H9 (cell line): ENCODE data around the gene TMPRSS3. TPM values are rescaled to one million over a fixed set of nuclear protein-coding genes. Genes with fewer than 3 reads are reported as not detected.

Source experiments
- DNase-seq: peaks from one replicate; pipeline ENCODE4 v3.0.0-alpha.2; 2017
- H2AFZ ChIP-seq: one replicate; pipeline ENCODE4 v1.6.1; 2013; ENCODE audit warnings: mild to moderate bottlenecking, low read length, control low read depth, moderate library complexity
- H2AK5ac ChIP-seq: 2 replicates; pipeline ENCODE4 v1.6.1; 2013; ENCODE audit warnings: low read length, control low read depth, mixed read lengths; ENCODE audit not compliant: insufficient read length
- H2BK120ac ChIP-seq: one replicate; pipeline ENCODE4 v1.6.1; 2013; ENCODE audit warnings: low read depth, mild to moderate bottlenecking, low read length, control low read depth, inconsistent platforms; ENCODE audit not compliant: poor library complexity, severe bottlenecking
- H2BK12ac ChIP-seq: 2 replicates; pipeline ENCODE4 v1.6.1; 2013; ENCODE audit warnings: low read length, control low read depth, mixed read lengths, low read depth; ENCODE audit not compliant: insufficient read length
- H2BK15ac ChIP-seq: 2 replicates; pipeline ENCODE4 v1.6.1; 2013; ENCODE audit warnings: low read depth, low read length, control low read depth
- H2BK20ac ChIP-seq: one replicate; pipeline ENCODE4 v1.6.1; 2013; ENCODE audit warnings: low read depth, mild to moderate bottlenecking, low read length, control low read depth, inconsistent platforms; ENCODE audit not compliant: poor library complexity, severe bottlenecking
- H2BK5ac ChIP-seq: 2 replicates; pipeline ENCODE4 v1.6.1; 2013; ENCODE audit warnings: low read length, control low read depth, mixed read lengths; ENCODE audit not compliant: insufficient read length
- H3K14ac ChIP-seq: 2 replicates; pipeline ENCODE4 v1.6.1; 2013; ENCODE audit warnings: low read length, control low read depth; ENCODE audit not compliant: insufficient read depth
- H3K18ac ChIP-seq: 2 replicates; pipeline ENCODE4 v1.6.1; 2013; ENCODE audit warnings: low read depth, mild to moderate bottlenecking, mixed read lengths, low read length, control low read depth; ENCODE audit not compliant: insufficient read length
- H3K23ac ChIP-seq: 2 replicates; pipeline ENCODE4 v1.6.1; 2013; ENCODE audit warnings: low read length, control low read depth, mixed read lengths, low read depth; ENCODE audit not compliant: insufficient read length
- H3K23me2 ChIP-seq: 2 replicates; pipeline ENCODE4 v1.6.1; 2013; ENCODE audit warnings: low read depth, mild to moderate bottlenecking, mixed read lengths, low read length, control low read depth; ENCODE audit not compliant: insufficient read length, poor library complexity, severe bottlenecking
- H3K27ac ChIP-seq: 2 replicates; pipeline ENCODE4 v1.5.1; 2013; ENCODE audit warnings: low read length, control low read depth, mixed read lengths, low read depth; ENCODE audit not compliant: insufficient read length
- H3K27me3 ChIP-seq: 2 replicates; pipeline ENCODE4 v1.6.1; 2013; ENCODE audit warnings: low read length, control low read depth, inconsistent platforms; ENCODE audit not compliant: insufficient read depth
- H3K4ac ChIP-seq: 2 replicates; pipeline ENCODE4 v1.6.1; 2013; ENCODE audit warnings: low read depth, mild to moderate bottlenecking, control low read depth, inconsistent platforms, low read length, moderate library complexity
- H3K4me1 ChIP-seq: 2 replicates; pipeline ENCODE4 v1.6.1; 2013; ENCODE audit warnings: low read length, control low read depth, inconsistent platforms; ENCODE audit not compliant: insufficient read depth
- H3K4me2 ChIP-seq: 2 replicates; pipeline ENCODE4 v1.6.1; 2013; ENCODE audit warnings: low read length, control low read depth, mixed read lengths; ENCODE audit not compliant: insufficient read length, insufficient read depth
- H3K56ac ChIP-seq: 2 replicates; pipeline ENCODE4 v1.6.1; 2013; ENCODE audit warnings: low read depth, mild to moderate bottlenecking, mixed read lengths, low read length, control low read depth; ENCODE audit not compliant: insufficient read length
- H3K79me1 ChIP-seq: 2 replicates; pipeline ENCODE4 v1.6.1; 2013; ENCODE audit warnings: low read depth, mild to moderate bottlenecking, moderate library complexity, low read length, control low read depth, inconsistent platforms; ENCODE audit not compliant: insufficient read depth, poor library complexity, severe bottlenecking
- H3K79me2 ChIP-seq: 2 replicates; pipeline ENCODE4 v1.6.1; 2013; ENCODE audit warnings: low read length, control low read depth, inconsistent platforms; ENCODE audit not compliant: insufficient read depth
- H3K9ac ChIP-seq: 2 replicates; pipeline ENCODE4 v1.6.1; 2013; ENCODE audit warnings: low read length, control low read depth, mixed read lengths; ENCODE audit not compliant: insufficient read length; ENCODE audit errors: extremely low read depth
- H3K9me3 ChIP-seq: one replicate; pipeline ENCODE4 v1.6.1; 2013; ENCODE audit warnings: low read depth, low read length, inconsistent platforms; ENCODE audit not compliant: control insufficient read depth
- H3T11ph ChIP-seq: one replicate; pipeline ENCODE4 v1.6.1; 2013; ENCODE audit warnings: mild to moderate bottlenecking, low read length, control low read depth, inconsistent platforms
- H4K20me1 ChIP-seq: one replicate; pipeline ENCODE4 v1.6.1; 2013; ENCODE audit not compliant: control insufficient read depth, insufficient read length, insufficient read depth
- H4K5ac ChIP-seq: 2 replicates; pipeline ENCODE4 v1.6.1; 2013; ENCODE audit warnings: low read depth, mild to moderate bottlenecking, mixed read lengths, low read length, control low read depth; ENCODE audit not compliant: insufficient read length
- H4K8ac ChIP-seq: replicated peaks from 2 replicates; pipeline ENCODE4 v1.6.1; 2013; ENCODE audit warnings: low read length, control low read depth, mixed read lengths, low read depth; ENCODE audit not compliant: insufficient read length
- H4K91ac ChIP-seq: 2 replicates; pipeline ENCODE4 v1.6.1; 2013; ENCODE audit warnings: low read depth, mild to moderate bottlenecking, moderate library complexity, mixed read lengths, low read length, control low read depth; ENCODE audit not compliant: insufficient read length
- H3K27ac Mint-ChIP-seq, 3 experiments: 2 replicates in 2 of 3; 3 replicates in 1 of 3; pipeline ENCODE4 v1.8.0; 2020 to 2021; ENCODE audit warnings: mixed read lengths in 3 of 3, mild to moderate bottlenecking in 1 of 3, moderate library complexity in 1 of 3
- H3K27me3 Mint-ChIP-seq: 2 replicates; pipeline ENCODE4 v1.8.0; 2021; ENCODE audit warnings: low read depth, mild to moderate bottlenecking, moderate library complexity, mixed read lengths
- H3K36me3 Mint-ChIP-seq, 3 experiments: 2 replicates in 2 of 3; 3 replicates in 1 of 3; pipeline ENCODE4 v1.8.0; 2020 to 2021; ENCODE audit warnings: low read depth in 3 of 3, mixed read lengths in 3 of 3; ENCODE audit not compliant: insufficient read depth in 1 of 3
- H3K4me1 Mint-ChIP-seq, 2 experiments: 2 replicates each; pipeline ENCODE4 v1.8.0; 2020; ENCODE audit warnings: mixed read lengths in 2 of 2
- H3K4me3 Mint-ChIP-seq, 2 experiments: 2 replicates in 1 of 2; 3 replicates in 1 of 2; pipeline ENCODE4 v1.8.0; 2020 to 2021; ENCODE audit warnings: mild to moderate bottlenecking in 2 of 2, mixed read lengths in 2 of 2, moderate library complexity in 1 of 2
- H3K9me3 Mint-ChIP-seq, 2 experiments: 2 replicates in 1 of 2; 3 replicates in 1 of 2; pipeline ENCODE4 v1.8.0; 2020; ENCODE audit warnings: mild to moderate bottlenecking in 2 of 2, mixed read lengths in 2 of 2, moderate library complexity in 1 of 2
- CTCF ChIP-seq: fragments of 200-600 bp; sonication (generic); conservative IDR thresholded peaks from 3 replicates; pipeline ENCODE4 v1.8.0; 2021; ENCODE audit warnings: antibody characterized with exemption, mild to moderate bottlenecking
- WGBS: extraction: QIAGEN DNeasy Blood & Tissue Kit; methylation state at CpG from one replicate; pipeline ENCODE4 v1.1.7; 2013; ENCODE audit warnings: missing lambda C conversion rate, low lambda C conversion rate, mixed read lengths; ENCODE audit not compliant: insufficient read length; ENCODE audit errors: extremely low coverage; 5-methylcytosine and 5-hydroxymethylcytosine counted together
- total RNA-seq: library from RNA; stranded (reverse); gene quantifications from 2 replicates; pipeline ENCODE4 v1.2.1, GENCODE V29; 2021

The TMPRSS3 gene
- total RNA-seq, 1 experiment from 2014 or later, result 0.31 TPM

DNA sequence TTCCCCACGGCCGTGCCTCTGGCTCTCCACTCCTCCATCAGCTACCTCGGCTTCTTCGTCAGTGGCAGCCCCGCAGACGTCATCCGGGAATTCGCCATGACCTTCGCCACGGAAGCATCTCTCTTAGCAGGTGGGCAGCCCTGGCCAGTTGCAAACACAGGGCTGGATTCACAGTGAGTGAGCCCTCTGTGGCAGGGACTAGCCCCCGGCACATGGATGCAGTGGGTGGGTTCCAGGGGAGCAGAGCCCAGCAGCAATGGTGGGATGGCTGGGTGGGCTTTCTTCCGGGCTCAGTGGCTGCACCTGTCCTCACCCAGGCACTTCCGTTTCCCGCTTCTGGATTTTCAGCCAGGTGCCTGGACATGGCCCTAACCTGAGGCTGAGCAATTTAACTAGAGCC is 17.2 kb upstream of the TMPRSS3 start:
- DNase-seq, result no peak
- Histone ChIP-seq H3K18ac (no peak overlapping the region), H2BK20ac (no peak overlapping the region), H4K5ac (no peak overlapping the region), H3K9me3 (no peaks in the 10 kb centered on the region), H3K9ac (no peak overlapping the region), H2BK15ac (no peak overlapping the region), H3K4me1 (no peaks in the 10 kb centered on the region), H3K4me2 (no peak overlapping the region), H3K79me1 (no peaks in the 10 kb centered on the region), H4K91ac (no peak overlapping the region), H2BK12ac (no peak overlapping the region), H2AK5ac (no peak overlapping the region), H2AFZ (no peak overlapping the region), H4K8ac (no peak overlapping the region), H4K20me1 (no peaks in the 10 kb centered on the region), H3K23me2 (no peaks in the 10 kb centered on the region), H2BK120ac (no peak overlapping the region), H3K4ac (no peak overlapping the region), H3T11ph (no peak overlapping the region), H3K14ac (no peak overlapping the region), H3K27ac (no peak overlapping the region), H3K56ac (no peak overlapping the region), H2BK5ac (no peak overlapping the region), H3K27me3 (no peaks in the 10 kb centered on the region), H3K23ac (no peak overlapping the region), H3K79me2 (no peaks in the 10 kb centered on the region)
- TF ChIP-seq CTCF, result no peak
- Mint-ChIP-seq H3K9me3 (no peaks in the 10 kb centered on the region; a peak in 1 of 5 replicates), H3K27ac (no peak overlapping the region; a peak in 1 of 7 replicates), H3K27me3 (peaks cover 4% of the 10 kb centered on the region), H3K36me3 (no peaks in the 10 kb centered on the region), H3K4me1 (peaks cover 11 to 14% of the 10 kb centered on the region in 2 experiments), H3K4me3 (no peak overlapping the region)
- WGBS, result no CpG with 5 or more reads among the region's 14 CpGs
